PFSK-1 (cell line): ENCODE results near the gene PSEN1.

Experiments used
- FOXP2 ChIP-seq: optimal IDR thresholded peaks from 2 replicates; pipeline ENCODE3; 2011; ENCODE audit warnings: borderline replicate concordance, control low read depth, inconsistent platforms; ENCODE audit not compliant: insufficient read depth; ENCODE audit errors: extremely low read length, extremely low read depth
- POLR2AphosphoS5 ChIP-seq: IDR thresholded peaks from 2 replicates; pipeline ENCODE4 v1.6.1; 2012; ENCODE audit warnings: low read depth, mild to moderate bottlenecking, control low read depth, low read length, moderate library complexity
- REST ChIP-seq, 2 experiments: IDR thresholded peaks; 2 replicates each; pipeline versions ENCODE4 v1.6.1 to v1.8.0; 2011 to 2012; ENCODE audit warnings: low read depth in 2 of 2, low read length in 2 of 2, control low read depth in 1 of 2, inconsistent platforms in 1 of 2, mild to moderate bottlenecking in 1 of 2, moderate library complexity in 1 of 2; ENCODE audit not compliant: insufficient read depth in 1 of 2
- SIN3A ChIP-seq: IDR thresholded peaks from 2 replicates; pipeline ENCODE4 v1.6.1; 2012; ENCODE audit warnings: mild to moderate bottlenecking, low read length, moderate library complexity, borderline replicate concordance; ENCODE audit not compliant: insufficient read depth
- TAF1 ChIP-seq: IDR thresholded peaks from 2 replicates; pipeline ENCODE4 v1.6.1; 2012; ENCODE audit warnings: low read length, control low read depth, borderline replicate concordance; ENCODE audit not compliant: insufficient read depth

The PSEN1 gene

GRCh38 chr14:73262427-73263183, 126.3 kb downstream of the PSEN1 start:
- TF ChIP-seq REST (IDR thresholded peaks at IDR 0.05; ENCODE audit: insufficient read depth in 1 of 2, low read depth in 2 of 2, low read length in 2 of 2) (no peak), TAF1 (no peak)

GRCh38 chr14:73263606-73264005, 127.3 kb downstream of the PSEN1 start:
- TF ChIP-seq FOXP2 (no peak), SIN3A (no peak), TAF1 (no peak)

GRCh38 chr14:73264080-73264884, 128.0 kb downstream of the PSEN1 start:
- TF ChIP-seq TAF1 (no peak), REST (IDR thresholded peaks at IDR 0.05; ENCODE audit: insufficient read depth in 1 of 2, low read depth in 2 of 2, low read length in 2 of 2) (no peak), POLR2AphosphoS5 (no peak), FOXP2 (no peak), SIN3A (no peak)

GRCh38 chr14:73264885-73265720, 128.8 kb downstream of the PSEN1 start:
- TF ChIP-seq REST (IDR thresholded peaks at IDR 0.05; ENCODE audit: insufficient read depth in 1 of 2, low read depth in 2 of 2, low read length in 2 of 2) (no peak), TAF1 (no peak), FOXP2 (no peak), POLR2AphosphoS5 (no peak), SIN3A (no peak)

GRCh38 chr14:73265721-73266046, 129.4 kb downstream of the PSEN1 start:
- TF ChIP-seq FOXP2 (no peak), SIN3A (no peak), TAF1 (no peak), REST (IDR thresholded peaks at IDR 0.05; ENCODE audit: insufficient read depth in 1 of 2, low read depth in 2 of 2, low read length in 2 of 2) (no peak), POLR2AphosphoS5 (no peak)
